Keratinocyte (primary cell): Measurements from ENCODE around the gene SLC41A1. TPM values are rescaled to one million over a fixed set of nuclear protein-coding genes. Genes with fewer than 3 reads are reported as not detected.

Source experiments
- DNase-seq: peaks from one replicate; pipeline ENCODE4 v3.0.0-alpha.2; 2011; ENCODE audit warnings: low read depth, missing footprints, low spot score
- FAIRE-seq: peaks from 2 replicates; lab custom pipeline; 2011; peaks lifted over from hg19 to GRCh38; lab: Jason Lieb, UNC
- H2AFZ ChIP-seq: 2 replicates; pipeline ENCODE4 v1.6.0; 2012; ENCODE audit warnings: low read length, control low read depth, inconsistent platforms; ENCODE audit not compliant: control insufficient read depth
- H3K27ac ChIP-seq: 2 replicates; pipeline ENCODE4 v1.5.1; 2011; ENCODE audit warnings: low read length; ENCODE audit not compliant: control insufficient read depth, insufficient read depth
- H3K27me3 ChIP-seq: 3 replicates; pipeline ENCODE4 v1.6.0; 2011; ENCODE audit warnings: low read length; ENCODE audit not compliant: control insufficient read depth, insufficient read depth; ENCODE audit errors: extremely low read depth
- H3K36me3 ChIP-seq, 2 experiments: 2 replicates in 1 of 2; 3 replicates in 1 of 2; pipeline ENCODE4 v1.5.1; 2011; ENCODE audit warnings: low read length in 2 of 2, mild to moderate bottlenecking in 1 of 2; ENCODE audit not compliant: control insufficient read depth in 2 of 2, insufficient read depth in 2 of 2; ENCODE audit errors: extremely low read depth in 1 of 2
- H3K4me1 ChIP-seq: 3 replicates; pipeline ENCODE4 v1.5.1; 2011; ENCODE audit warnings: low read length; ENCODE audit not compliant: control insufficient read depth, insufficient read depth; ENCODE audit errors: extremely low read depth
- H3K4me2 ChIP-seq: 3 replicates; pipeline ENCODE4 v1.6.0; 2011; ENCODE audit warnings: low read depth, low read length; ENCODE audit not compliant: control insufficient read depth, insufficient read depth; ENCODE audit errors: extremely low read depth
- H3K4me3 ChIP-seq, 3 experiments: fragments of 200-600 bp in 1 of 3; sonication (generic) in 1 of 3; 2 replicates in 2 of 3; 3 replicates in 1 of 3; pipeline ENCODE4 v1.5.1; 2011 to 2016; ENCODE audit warnings: low read length in 3 of 3, mild to moderate bottlenecking in 3 of 3, control low read depth in 2 of 3, inconsistent platforms in 1 of 3, low read depth in 1 of 3, mixed read lengths in 1 of 3, mixed run types in 1 of 3, moderate library complexity in 1 of 3; ENCODE audit not compliant: control insufficient read depth in 2 of 3, insufficient read depth in 2 of 3; ENCODE audit errors: extremely low read depth in 1 of 3
- H3K79me2 ChIP-seq: 2 replicates; pipeline ENCODE4 v1.6.0; 2012; ENCODE audit warnings: low read length; ENCODE audit not compliant: control insufficient read depth, insufficient read depth
- H3K9ac ChIP-seq: 3 replicates; pipeline ENCODE4 v1.6.0; 2011; ENCODE audit warnings: low read length; ENCODE audit not compliant: control insufficient read depth, insufficient read depth; ENCODE audit errors: extremely low read depth
- H3K9me1 ChIP-seq: 3 replicates; pipeline ENCODE4 v1.6.0; 2011; ENCODE audit warnings: low read length; ENCODE audit not compliant: control insufficient read depth, insufficient read depth; ENCODE audit errors: extremely low read depth
- H3K9me3 ChIP-seq: 2 replicates; pipeline ENCODE4 v1.5.1; 2012; ENCODE audit warnings: low read depth, low read length; ENCODE audit not compliant: control insufficient read depth
- H4K20me1 ChIP-seq: 3 replicates; pipeline ENCODE4 v1.6.0; 2011; ENCODE audit warnings: low read length; ENCODE audit not compliant: control insufficient read depth, insufficient read depth; ENCODE audit errors: extremely low read depth
- EZH2 ChIP-seq: IDR thresholded peaks from one replicate; pipeline ENCODE4 v1.6.1; 2012; ENCODE audit warnings: inconsistent platforms, mild to moderate bottlenecking, low read length, moderate library complexity
- dilution Hi-C: fragments of 300-500 bp; cut with MboI; formaldehyde crosslinking; loops from one replicate; pipeline ENCODE4 v1.7.0; 2020; ENCODE audit warnings: low sequenced_read_pairs; ENCODE audit not compliant: extremely low pct_ligation_motif_present
- polyA plus RNA-seq, 5 experiments: library from polyadenylated mRNA; depleted of rRNA in 3 of 5; stranded (reverse) in 3 of 5; stranded (forward) in 1 of 5; unstranded in 1 of 5; fragments of >200 nt; gene quantifications; 1 replicate in 1 of 5; 2 replicates in 3 of 5; 3 replicates in 1 of 5; pipeline versions ENCODE4 v1.2.1 to v1.2.3, GENCODE V29; 2011 to 2012; ENCODE audit warnings: missing spikeins in 2 of 5, low read depth in 1 of 5, low replicate concordance in 1 of 5
- TF ChIP-seq, protein P1 (sequence below), 3 experiments: IDR thresholded peaks in 1 of 3; conservative IDR thresholded peaks in 1 of 3; optimal IDR thresholded peaks in 1 of 3; 2 replicates in 2 of 3; 3 replicates in 1 of 3; pipeline versions ENCODE3 to v1.5.1; 2011; ENCODE audit warnings: low read length in 3 of 3, mild to moderate bottlenecking in 3 of 3, moderate library complexity in 2 of 3, control low read depth in 1 of 3, inconsistent platforms in 1 of 3; ENCODE audit not compliant: insufficient read depth in 2 of 3; ENCODE audit errors: extremely low read depth in 1 of 3

Gene SLC41A1
- polyA plus RNA-seq, 1 donor (not counting 4 experiments of a cell fraction or from before 2014, with no cell fraction given): 21.7 TPM

DNA sequence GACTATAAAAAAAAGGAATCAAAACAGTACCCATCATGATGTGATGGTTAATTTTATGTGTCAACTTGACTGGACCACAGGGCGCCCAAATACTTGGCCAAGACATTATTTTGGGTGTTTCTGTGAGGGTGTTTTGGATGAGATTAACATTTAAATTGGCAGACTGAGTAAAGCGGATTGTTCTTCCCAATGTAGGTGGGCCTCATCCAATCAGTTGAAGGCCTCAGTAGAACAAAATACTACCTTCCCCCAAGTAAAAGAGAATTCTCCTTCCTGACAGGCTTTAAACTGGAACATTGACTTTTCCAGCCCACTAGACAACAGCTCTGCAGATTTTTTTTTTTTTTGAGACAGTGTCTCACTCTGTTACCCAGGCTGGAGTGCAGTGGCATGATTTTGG, 48.4 kb downstream of the SLC41A1 start:
- TF ChIP-seq EZH2: no peak
- TF ChIP-seq, protein P1, sequence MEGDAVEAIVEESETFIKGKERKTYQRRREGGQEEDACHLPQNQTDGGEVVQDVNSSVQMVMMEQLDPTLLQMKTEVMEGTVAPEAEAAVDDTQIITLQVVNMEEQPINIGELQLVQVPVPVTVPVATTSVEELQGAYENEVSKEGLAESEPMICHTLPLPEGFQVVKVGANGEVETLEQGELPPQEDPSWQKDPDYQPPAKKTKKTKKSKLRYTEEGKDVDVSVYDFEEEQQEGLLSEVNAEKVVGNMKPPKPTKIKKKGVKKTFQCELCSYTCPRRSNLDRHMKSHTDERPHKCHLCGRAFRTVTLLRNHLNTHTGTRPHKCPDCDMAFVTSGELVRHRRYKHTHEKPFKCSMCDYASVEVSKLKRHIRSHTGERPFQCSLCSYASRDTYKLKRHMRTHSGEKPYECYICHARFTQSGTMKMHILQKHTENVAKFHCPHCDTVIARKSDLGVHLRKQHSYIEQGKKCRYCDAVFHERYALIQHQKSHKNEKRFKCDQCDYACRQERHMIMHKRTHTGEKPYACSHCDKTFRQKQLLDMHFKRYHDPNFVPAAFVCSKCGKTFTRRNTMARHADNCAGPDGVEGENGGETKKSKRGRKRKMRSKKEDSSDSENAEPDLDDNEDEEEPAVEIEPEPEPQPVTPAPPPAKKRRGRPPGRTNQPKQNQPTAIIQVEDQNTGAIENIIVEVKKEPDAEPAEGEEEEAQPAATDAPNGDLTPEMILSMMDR (optimal IDR thresholded peaks at IDR 0.05 in 1 of 3, IDR thresholded peaks at IDR 0.05 in 1 of 3, conservative IDR thresholded peaks at IDR 0.05 in 1 of 3; ENCODE audit: extremely low read depth in 1 of 3, insufficient read depth in 2 of 3, low read length in 3 of 3): no peak
- DNase-seq (no peak), FAIRE-seq (no peak)
- no peak overlapping the region for H3K4me3 ChIP-seq
- no peaks in the 10 kb centered on the region for H3K27me3 ChIP-seq
- H3K27ac ChIP-seq: no peak overlapping the region
- peaks cover 10% of the 10 kb centered on the region for H3K4me1 ChIP-seq
- H4K20me1 ChIP-seq: no peaks in the 10 kb centered on the region
- no peaks in the 10 kb centered on the region for H3K36me3 ChIP-seq
- H3K9me3 ChIP-seq: no peaks in the 10 kb centered on the region
- H2AFZ ChIP-seq: no peak overlapping the region
- no peak overlapping the region for H3K9ac ChIP-seq
- no peaks in the 10 kb centered on the region for H3K9me1 ChIP-seq
- no peaks in the 10 kb centered on the region for H3K79me2 ChIP-seq
- dilution Hi-C loops: no loop called here
- no peak overlapping the region for H3K4me2 ChIP-seq

DNA sequence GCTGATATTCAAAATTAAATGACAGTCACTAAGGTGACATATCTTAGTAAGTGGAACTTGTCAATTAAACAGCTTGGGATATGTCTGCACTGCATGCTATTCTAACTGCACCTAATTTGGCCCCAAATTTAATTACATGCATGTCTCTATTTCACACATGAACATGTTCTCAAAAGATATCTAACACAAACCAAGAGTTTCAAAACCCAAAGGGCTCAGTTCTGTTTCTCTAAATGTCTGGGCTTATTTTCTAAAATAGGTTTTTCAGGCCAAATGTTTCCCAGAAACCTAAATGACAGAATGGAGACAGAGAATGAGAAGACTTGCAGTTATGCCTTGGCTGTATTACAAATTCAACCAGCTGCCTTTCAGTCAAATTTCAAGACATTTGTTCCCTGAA, 49.0 kb downstream of the SLC41A1 start:
- Histone ChIP-seq H4K20me1 (no peaks in the 10 kb centered on the region), H3K9ac (no peak overlapping the region), H3K27me3 (no peaks in the 10 kb centered on the region), H3K4me3 (no peak overlapping the region), H3K4me1 (peaks cover 8% of the 10 kb centered on the region), H2AFZ (no peak overlapping the region), H3K79me2 (no peaks in the 10 kb centered on the region), H3K4me2 (no peak overlapping the region), H3K9me3 (no peaks in the 10 kb centered on the region), H3K9me1 (no peaks in the 10 kb centered on the region), H3K36me3 (no peaks in the 10 kb centered on the region), H3K27ac (no peak overlapping the region)
- DNase-seq: no peak
- TF ChIP-seq EZH2: no peak
- TF ChIP-seq, protein P1 (optimal IDR thresholded peaks at IDR 0.05 in 1 of 3, IDR thresholded peaks at IDR 0.05 in 1 of 3, conservative IDR thresholded peaks at IDR 0.05 in 1 of 3; ENCODE audit: extremely low read depth in 1 of 3, insufficient read depth in 2 of 3, low read length in 3 of 3): no peak
- dilution Hi-C loops: no loop called here
- no peak for FAIRE-seq
